HG03460 (cell line): ENCODE results near the gene RPL10A.

Experiments
- ATAC-seq: cut with Tn5 transposase; IDR thresholded peaks from one replicate; pipeline ENCODE4 v1.9.1; 2021; ENCODE audit not compliant: unreplicated experiment

RPL10A gene

DNA sequence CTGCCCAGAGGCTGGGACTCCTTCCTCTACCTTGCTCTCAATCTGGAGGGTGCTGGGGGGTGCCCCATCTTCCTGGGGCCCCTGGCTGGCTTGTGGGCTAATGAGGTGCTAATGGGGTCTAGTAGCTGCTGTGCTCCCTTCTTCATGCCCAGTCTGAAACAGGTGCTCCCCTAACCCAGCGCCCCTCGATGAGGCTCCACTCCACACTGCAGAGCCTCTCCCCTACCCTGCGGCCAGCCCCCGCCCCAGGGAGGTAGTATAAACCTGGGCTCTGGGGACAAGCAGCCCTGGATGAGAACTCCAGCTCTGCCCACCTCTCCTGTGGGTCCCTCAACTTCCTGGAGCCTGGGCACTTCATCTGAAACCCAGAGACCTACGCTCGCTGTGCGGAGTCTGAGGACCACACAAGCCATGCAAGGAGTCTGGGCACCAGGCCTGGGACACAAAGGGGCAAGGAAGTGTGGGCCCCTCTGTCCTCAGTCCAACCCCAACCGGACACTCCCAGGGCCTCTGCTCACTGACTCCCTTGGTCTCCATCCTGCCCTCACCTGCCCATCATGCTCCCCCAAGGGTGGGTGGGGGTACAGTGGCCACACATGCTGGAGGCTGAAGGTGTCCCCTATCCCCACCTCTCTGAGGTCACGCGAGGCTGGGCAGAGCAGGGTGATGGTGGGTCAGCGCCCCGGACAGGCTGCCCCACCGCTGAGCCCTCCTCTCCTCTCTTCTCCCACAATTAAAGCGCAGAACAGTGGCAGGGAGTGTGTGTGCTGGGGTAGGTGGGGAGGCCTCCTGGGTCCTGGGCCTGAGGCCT, 6.1 kb downstream of the RPL10A start:
- no peak for ATAC-seq

- no peak for ATAC-seq
These were observed 6.9 kb downstream of the RPL10A start for GRCh38 chr6:35474942-35475570.

- ATAC-seq: no peak
These were observed 7.4 kb downstream of the RPL10A start for GRCh38 chr6:35475573-35475972.

DNA sequence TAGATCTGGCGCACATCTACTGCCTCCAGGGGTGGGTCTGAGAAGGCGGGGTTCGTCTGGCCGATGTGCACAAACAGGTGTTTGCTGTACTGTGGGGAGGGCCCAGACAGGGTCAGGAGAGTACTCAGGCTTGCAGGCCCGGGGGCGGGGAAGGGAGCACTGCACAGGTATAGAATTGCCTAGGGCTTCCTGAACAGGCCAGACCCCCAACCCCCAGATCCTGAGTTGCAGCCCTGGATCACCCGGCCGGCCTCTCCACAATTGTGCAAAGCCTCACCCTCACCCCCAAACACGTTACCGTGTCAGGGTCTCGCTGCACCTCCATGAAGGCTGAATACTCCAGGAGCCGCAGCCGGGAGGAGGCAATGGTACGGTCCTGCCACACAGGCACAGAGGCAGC, 7.8 kb downstream of the RPL10A start:
- no peak for ATAC-seq

DNA sequence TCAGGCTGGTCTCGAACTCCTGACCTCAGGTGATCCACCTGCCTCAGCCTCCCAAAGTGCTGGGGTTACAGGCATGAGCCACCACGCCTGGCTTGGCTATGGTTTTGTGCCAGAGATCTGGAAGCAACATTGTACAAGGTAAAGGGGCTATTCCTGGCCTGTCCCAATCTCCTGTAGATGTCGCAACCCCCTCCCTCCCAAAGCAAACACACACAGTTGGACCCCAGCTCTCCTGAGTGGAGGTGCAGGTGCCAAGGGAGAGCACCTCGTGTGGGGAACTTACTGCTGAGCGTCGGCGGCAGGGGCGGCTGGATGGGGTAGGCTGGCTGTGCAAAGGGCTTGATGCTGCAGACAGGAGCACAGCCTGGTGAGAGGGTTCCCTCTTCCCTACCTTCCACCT, 8.8 kb downstream of the RPL10A start:
- no peak for ATAC-seq

GRCh38 chr6:35477551-35478179, 9.5 kb downstream of the RPL10A start:
- ATAC-seq: no peak

DNA sequence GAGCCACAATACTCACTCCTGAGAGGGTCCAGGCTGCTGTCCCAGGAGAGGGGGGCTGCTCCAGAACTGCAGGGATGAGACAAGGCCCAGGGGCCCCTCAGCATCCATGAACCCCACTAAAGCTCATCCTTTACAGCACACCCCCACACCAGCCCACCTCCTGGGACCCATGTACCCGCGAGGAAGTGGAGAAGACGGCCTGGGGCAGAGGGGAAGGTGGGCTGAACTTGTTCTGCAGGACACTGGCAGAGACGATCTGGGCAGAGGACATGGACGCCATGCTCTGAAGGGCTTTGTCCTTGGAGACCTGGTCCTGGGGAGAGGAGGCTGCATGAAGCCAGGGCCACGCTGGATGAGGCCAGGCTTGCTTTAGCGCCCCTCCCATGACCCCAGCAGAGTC, 10.1 kb downstream of the RPL10A start:
- ATAC-seq: no peak

DNA sequence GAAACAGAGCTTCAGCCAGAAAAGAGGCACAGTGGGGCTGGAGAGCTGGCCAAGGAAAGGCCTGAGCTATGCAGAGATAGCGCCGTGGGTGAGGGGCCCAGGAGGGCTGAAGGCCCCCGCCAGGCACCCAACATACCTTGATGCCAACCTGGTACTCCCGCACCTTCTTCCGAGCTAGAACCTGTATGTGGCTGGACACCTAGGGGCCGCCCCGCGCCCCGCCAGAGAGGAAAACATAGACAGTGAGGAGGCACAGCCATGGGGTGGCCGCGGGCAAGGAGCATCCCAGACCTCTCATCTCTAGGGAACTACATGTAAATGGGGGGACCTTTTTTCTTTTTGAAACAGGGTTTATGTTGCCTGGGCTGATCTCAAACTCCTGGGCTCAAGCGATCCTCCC, 12.0 kb downstream of the RPL10A start:
- ATAC-seq: no peak

DNA sequence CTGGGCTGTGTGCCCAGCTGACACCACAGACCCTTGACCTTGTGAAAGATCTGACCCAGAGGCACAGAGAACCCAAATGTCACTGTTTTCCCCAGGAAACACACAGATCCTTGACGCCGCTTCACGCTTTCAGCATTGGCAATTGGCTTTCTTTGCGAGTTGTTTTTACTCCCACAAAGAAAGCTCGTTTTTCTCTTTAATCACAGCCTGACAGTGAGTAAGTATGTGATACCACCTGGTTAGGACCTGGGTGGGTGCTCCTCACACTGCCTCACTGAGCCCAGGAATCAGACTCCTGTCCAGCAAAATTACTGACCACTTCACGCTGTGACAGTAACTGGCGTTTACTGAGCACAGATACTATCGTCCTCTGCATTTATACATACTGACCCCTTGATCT, 13.0 kb downstream of the RPL10A start:
- no peak for ATAC-seq

DNA sequence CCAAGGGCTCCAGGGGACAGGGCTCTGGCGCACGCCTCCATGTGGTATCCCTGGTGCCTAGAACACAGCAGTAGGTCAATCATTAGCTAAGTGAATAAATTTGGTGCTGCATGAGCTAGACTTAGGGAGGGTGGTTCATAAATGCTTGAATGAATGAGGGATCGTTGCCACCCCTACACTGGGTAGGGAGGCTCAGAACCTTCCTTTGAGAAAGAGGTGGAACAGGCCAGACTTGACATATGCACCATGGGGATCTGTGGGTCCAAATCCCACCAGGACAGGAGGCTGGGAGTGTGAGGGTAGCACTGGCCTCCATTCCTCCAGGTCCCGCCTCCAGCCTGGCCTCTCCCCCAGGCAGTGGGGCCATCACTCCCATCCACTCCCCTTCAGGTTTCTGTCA, 14.9 kb downstream of the RPL10A start:
- ATAC-seq: no peak

DNA sequence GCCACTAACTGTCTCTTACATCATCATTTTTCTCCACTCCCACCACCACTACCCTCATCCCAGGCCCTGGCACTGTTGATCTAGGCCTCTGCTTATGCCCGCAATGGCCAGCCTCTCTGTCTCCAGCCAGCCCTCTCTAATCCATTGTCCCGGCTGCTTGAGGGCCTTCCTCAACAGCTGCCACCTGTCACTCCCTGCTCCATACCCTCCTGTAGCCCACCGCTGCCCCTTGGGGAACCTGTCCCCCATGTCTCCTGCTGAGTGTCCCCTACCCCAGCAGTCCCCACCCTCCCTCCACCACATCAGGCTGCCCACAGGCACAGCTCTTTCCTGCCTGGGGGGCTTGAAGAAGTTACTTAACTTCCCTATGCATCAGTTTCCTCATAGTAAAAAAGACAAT, 15.3 kb downstream of the RPL10A start:
- no peak for ATAC-seq

DNA sequence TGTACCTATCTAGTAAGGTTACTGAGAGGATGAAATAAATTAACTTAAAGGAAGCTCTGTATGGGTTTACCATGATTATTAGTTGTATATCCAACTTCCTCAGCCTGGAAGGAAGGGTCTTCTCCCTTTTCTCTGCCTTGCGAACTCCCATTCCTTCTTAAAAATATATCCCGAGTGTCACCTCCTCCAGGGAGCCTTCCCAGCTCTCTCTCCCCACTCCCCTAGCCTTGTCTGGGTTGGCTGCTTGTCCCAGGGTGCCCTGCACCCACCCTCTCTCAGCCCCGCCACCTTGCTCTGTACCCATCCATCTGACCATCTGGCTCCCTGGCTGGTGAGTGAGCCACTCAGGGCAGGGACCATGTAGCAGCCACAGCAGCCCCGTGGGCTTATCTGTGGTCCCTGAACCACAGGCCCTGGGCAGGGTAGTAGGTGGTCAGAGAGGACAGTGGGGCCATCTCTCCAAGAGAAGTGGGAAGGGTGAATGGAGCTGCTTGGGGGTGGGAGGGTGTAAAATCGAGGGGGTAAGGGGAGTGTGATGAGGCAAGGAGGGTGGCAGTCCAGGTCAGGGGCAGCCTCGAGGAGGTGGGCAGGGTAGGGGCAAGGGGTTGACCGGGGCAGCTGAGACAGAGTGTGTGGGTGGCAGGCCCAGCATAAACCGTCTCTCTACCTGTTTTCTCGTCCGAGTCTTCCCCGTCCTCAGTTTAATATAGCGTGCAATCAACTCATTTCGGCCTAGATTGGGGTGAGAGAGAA, 15.9 kb downstream of the RPL10A start:
- no peak for ATAC-seq

GRCh38 chr6:35484921-35485392, 16.8 kb downstream of the RPL10A start:
- no peak for ATAC-seq

GRCh38 chr6:35485402-35485877, 17.2 kb downstream of the RPL10A start:
- ATAC-seq: no peak

DNA sequence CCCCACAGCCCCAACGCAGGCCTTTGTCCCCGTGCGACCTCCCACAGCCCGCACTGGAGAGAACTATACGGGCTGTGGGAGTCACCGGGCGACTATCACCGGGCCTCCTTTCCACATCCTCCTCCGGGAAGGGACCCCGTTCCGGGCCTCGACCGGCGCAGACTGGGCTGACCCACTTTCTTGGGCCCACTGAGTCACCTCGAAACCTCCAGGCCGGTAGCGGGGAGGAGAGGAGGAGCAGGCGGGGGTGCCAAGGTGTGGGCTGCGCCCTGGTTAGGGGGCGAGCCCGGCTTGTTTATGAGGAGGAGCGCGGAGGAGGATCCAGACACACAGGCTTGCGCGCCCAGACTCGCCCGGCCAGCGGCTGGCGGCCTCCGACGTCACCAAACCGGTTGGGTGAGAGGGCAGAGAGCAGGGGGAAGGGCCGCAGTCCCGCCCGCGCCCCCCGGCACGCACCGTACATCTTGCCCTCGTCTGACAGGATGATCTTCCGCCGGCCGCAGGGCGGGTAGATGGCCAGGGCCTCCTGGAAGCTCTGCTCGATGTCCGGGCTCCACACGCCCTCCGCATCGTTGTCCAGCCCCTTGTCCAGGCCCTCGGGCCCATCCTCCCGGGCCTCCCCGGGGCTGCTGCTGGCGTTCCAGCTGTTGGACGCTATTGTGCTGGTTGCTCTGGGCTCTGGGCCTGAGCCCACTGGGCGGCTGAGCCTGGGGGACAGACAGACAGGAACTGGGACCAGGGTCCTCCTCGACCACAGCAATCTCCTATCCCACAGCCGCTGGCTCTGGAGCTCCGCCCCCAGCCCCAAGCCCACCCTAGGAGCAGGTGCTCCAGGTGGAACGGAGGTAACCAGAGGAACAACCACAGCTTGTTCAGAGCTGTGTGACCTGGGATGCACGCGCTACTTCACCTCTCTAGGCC, 18.1 kb downstream of the RPL10A start:
- no peak for ATAC-seq

DNA sequence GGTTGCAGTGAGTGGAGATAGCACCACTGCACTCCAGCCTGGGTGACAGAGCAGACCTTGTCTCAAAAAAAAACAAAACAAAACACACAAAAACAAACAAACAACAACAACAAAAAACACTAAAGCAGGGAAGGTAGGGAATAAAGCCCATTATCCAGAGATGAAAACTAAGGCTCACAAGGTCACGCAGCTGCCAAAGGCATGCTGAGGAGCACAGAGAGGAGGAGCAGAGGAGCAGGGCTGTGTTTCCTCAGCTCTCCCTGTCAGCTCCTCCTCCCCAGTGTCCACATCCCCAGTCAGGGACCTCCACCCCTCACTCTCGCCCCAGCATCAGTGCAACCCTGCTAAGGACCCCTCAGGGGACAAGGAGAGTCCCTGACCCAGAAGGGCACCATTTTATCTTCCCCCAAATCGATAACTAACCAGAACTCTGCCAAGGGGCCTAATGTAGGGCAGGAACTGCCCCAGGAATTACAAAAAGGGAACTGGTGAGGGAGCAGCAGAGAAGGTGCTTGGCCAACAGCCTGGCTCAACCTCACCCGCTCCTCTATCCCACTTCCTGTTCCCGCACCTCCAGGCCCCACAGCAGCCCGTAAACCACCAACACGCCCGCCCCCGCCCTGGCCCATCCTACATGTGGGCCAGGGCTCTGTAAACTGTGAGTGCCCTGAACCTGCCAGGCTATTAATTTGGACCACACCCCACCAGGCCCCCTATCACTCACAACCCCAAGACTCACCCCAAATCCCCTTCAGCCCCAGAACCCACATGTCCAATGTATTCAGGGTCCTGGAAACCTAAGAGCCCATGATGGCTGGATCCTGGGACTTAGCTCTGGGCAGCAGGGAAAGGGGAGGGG, 19.7 kb downstream of the RPL10A start:
- no peak for ATAC-seq

DNA sequence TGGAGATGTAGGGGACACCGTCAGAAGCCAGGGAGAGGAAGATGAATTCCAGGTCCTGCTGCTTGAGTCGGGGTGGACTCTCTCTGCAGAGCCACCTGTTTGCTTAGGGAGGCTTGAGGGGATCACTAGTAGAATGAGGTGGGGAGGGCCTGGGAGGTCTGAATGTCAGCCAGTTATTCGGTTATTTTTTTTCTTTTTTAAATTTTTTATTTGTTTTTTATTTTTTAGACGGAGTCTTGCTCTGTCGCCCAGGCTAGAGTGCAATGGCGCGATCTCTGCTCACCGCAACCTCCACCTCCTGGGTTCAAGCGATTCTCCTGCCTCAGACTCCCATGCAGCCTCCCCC, 20.3 kb downstream of the RPL10A start:
- no peak for ATAC-seq

- no peak for ATAC-seq
These were observed 20.9 kb downstream of the RPL10A start for GRCh38 chr6:35489066-35489465.

DNA sequence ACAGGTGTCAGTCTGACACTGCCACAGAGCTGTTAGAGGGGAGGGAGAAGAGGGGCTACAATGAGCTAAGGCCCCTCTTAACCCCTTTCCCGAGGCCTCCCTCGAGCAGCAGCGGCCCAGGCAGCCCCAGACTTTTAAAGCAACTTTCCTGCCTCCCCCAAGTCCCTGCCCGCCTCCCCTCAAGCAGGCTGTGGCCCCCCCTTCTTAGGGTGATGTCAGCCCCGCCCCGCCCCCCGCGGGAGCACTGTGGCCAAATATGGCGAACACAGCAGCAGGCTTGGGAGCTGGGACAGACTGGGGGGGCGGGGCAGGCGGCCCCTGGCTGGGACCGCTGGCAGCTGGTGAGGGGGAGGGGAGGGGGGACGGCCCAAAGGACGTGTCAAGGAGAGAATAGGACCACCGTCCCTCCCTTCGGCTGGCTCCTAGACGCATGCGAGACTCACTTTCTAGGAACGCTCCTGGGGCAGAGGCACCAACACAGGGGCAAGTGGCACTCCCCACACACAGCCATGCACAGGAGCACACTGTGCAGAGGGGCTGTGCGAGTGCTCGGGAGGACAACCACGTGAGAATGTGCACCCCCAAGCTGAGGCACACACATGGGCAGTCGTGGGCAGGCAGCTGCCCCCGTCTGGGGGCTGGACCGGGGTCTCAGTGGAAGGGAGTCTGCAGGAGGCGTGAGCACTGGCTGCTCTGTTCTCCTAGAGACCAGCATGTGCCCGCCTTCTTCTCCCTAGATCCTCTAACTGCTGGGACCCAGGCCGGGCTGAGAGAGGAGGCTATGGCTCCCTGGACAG, 22.0 kb downstream of the RPL10A start:
- no peak for ATAC-seq
